Chondrocyte (in vitro differentiated cells): ENCODE results near the gene PAPSS1. TPM values are rescaled to one million over a fixed set of nuclear protein-coding genes. Genes with fewer than 3 reads are reported as not detected.

Experiments used
- DNase-seq: peaks from one replicate; pipeline ENCODE4 v3.0.0; 2021; ENCODE audit warnings: mixed read lengths, low spot score
- H3K27ac Mint-ChIP-seq: one replicate; pipeline ENCODE4 v1.8.0; 2021; ENCODE audit warnings: mild to moderate bottlenecking, moderate library complexity, mixed read lengths; ENCODE audit not compliant: unreplicated experiment
- H3K27me3 Mint-ChIP-seq: 2 replicates; pipeline ENCODE4 v1.8.0; 2021; ENCODE audit warnings: low read depth, mixed read lengths
- H3K36me3 Mint-ChIP-seq: 2 replicates; pipeline ENCODE4 v1.8.0; 2021; ENCODE audit warnings: low read depth, mixed read lengths
- H3K4me1 Mint-ChIP-seq: 2 replicates; pipeline ENCODE4 v1.8.0; 2021; ENCODE audit warnings: low read depth, mild to moderate bottlenecking, mixed read lengths
- H3K4me3 Mint-ChIP-seq: one replicate; pipeline ENCODE4 v1.8.0; 2021; ENCODE audit warnings: mild to moderate bottlenecking, moderate library complexity, mixed read lengths; ENCODE audit not compliant: unreplicated experiment
- H3K9me3 Mint-ChIP-seq: 2 replicates; pipeline ENCODE4 v1.8.0; 2021; ENCODE audit warnings: low read depth, mixed read lengths
- total RNA-seq: library from RNA; stranded (reverse); gene quantifications from 3 replicates; pipeline ENCODE4 v1.2.1, GENCODE V29; 2021
- TF ChIP-seq, protein P1 (sequence below): fragments of 200-600 bp; sonication (generic); IDR thresholded peaks from 2 replicates; pipeline ENCODE4 v1.5.0; 2021; ENCODE audit warnings: antibody characterized with exemption, mild to moderate bottlenecking, moderate library complexity

The PAPSS1 gene
- total RNA-seq, 1 donor from 2014 or later: 105 TPM

DNA sequence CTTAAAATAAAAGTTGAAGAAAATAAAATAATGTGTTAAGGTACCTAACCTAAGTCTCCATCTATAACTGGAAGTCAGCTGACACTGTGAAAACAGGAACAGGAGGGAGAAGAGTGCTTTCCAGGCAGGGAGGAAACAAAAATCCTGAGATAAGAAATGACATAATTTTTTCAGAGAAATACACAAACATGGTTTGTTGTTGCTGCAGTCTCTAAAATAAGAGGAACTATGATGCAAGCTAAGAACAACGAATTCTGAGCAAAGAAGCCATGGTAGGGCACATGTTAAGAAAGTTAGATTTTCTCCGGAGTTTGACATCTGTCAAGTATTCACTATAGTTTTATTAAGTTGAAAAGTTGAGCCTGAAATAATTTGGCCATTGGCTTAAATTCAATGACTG is 26.9 kb downstream of the PAPSS1 start:
- H3K27ac Mint-ChIP-seq: no peak overlapping the region
- no peaks in the 10 kb centered on the region for H3K27me3 Mint-ChIP-seq
- H3K4me3 Mint-ChIP-seq: no peak overlapping the region
- no peaks in the 10 kb centered on the region for H3K9me3 Mint-ChIP-seq
- H3K4me1 Mint-ChIP-seq: peaks cover 7% of the 10 kb centered on the region
- TF ChIP-seq, protein P1, sequence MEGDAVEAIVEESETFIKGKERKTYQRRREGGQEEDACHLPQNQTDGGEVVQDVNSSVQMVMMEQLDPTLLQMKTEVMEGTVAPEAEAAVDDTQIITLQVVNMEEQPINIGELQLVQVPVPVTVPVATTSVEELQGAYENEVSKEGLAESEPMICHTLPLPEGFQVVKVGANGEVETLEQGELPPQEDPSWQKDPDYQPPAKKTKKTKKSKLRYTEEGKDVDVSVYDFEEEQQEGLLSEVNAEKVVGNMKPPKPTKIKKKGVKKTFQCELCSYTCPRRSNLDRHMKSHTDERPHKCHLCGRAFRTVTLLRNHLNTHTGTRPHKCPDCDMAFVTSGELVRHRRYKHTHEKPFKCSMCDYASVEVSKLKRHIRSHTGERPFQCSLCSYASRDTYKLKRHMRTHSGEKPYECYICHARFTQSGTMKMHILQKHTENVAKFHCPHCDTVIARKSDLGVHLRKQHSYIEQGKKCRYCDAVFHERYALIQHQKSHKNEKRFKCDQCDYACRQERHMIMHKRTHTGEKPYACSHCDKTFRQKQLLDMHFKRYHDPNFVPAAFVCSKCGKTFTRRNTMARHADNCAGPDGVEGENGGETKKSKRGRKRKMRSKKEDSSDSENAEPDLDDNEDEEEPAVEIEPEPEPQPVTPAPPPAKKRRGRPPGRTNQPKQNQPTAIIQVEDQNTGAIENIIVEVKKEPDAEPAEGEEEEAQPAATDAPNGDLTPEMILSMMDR: no peak
- no peak for DNase-seq
- H3K36me3 Mint-ChIP-seq: peaks cover 20% of the 10 kb centered on the region

DNA sequence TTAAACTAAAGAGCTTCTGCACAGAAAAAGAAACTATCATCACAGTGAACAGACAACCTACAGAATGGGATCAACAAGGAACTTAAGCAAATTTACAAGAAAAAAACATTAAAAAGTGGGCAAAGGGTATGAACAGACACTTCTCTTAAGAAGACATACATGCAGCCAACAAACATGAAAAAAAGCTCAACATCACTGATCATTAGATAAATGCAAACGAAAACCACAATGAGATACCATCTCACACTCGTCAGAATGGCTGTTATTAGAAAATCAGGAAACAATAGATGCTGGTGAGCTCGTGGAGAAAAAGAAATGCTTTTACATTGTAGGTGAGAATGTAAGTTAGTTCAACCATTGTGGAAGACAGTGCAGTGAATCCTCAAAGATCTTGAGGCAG is 27.8 kb downstream of the PAPSS1 start:
- Mint-ChIP-seq H3K4me3 (no peak overlapping the region), H3K27me3 (no peaks in the 10 kb centered on the region)

DNA sequence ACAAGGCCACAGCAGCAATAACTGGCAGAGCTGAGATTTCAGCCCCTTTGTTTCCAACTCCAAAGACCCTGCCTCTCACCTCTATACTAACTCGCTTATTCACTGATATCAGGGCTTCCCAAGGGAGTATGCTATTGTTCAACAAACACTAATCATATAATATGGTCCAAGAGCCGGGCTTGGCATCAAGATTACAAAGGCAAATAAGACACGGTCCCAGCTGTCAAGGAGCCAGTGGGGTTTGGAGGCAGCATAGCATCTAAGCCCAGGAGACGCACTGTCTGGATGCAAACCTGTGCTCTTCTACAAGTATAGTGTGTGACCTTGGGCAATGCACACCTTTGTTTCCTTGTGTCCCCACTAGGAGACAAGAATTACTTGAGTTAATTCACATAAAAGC is 28.7 kb downstream of the PAPSS1 start:
- H3K27ac Mint-ChIP-seq: no peak overlapping the region
- H3K4me3 Mint-ChIP-seq: no peak overlapping the region
- H3K36me3 Mint-ChIP-seq: peaks cover 18% of the 10 kb centered on the region
- no peaks in the 10 kb centered on the region for H3K27me3 Mint-ChIP-seq
- TF ChIP-seq, protein P1: no peak
- H3K9me3 Mint-ChIP-seq: no peaks in the 10 kb centered on the region
- DNase-seq: no peak
- peaks cover 7% of the 10 kb centered on the region for H3K4me1 Mint-ChIP-seq

More for the DNA sequence above, 27.8 kb downstream of the PAPSS1 start:
- H3K4me1 Mint-ChIP-seq: peaks cover 7% of the 10 kb centered on the region
- no peak overlapping the region for H3K27ac Mint-ChIP-seq
- no peak for DNase-seq
- TF ChIP-seq, protein P1: no peak
- no peaks in the 10 kb centered on the region for H3K9me3 Mint-ChIP-seq
- peaks cover 20% of the 10 kb centered on the region for H3K36me3 Mint-ChIP-seq

DNA sequence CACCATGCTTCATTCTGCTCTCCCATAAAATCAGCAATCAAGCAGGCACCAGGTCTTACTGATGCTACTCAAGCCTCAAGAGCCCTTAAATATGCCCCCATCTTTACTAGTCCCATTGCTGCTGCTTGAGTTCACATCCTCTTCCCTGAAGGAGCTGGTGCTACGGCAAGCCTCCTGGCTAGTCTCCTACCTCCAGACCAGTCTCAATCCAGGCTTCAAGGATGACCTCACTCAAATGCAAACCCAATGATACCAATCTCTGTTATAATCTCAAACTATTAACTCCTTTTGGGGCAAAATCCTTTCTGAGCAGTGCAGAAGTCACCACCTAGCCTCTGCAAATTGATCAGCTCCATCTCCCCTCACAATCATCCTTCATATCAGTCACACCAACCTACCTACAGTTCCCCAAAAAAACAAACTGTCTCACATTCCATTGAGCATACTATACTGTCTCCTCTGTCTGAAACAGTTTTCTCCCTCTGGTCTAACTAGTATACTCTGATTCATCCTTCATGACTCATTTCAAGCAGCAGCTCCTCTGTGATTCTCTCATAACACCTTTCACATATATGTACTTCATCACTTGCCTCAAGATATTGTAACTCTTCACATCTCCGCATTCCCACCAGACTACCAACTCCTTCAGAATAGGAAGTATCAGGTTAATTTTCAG is 30.0 kb downstream of the PAPSS1 start:
- TF ChIP-seq, protein P1: no peak
- Mint-ChIP-seq H3K36me3 (peaks cover 17% of the 10 kb centered on the region), H3K27me3 (no peaks in the 10 kb centered on the region), H3K4me3 (no peak overlapping the region), H3K4me1 (peaks cover 6% of the 10 kb centered on the region), H3K9me3 (no peaks in the 10 kb centered on the region), H3K27ac (no peak overlapping the region)
- no peak for DNase-seq

DNA sequence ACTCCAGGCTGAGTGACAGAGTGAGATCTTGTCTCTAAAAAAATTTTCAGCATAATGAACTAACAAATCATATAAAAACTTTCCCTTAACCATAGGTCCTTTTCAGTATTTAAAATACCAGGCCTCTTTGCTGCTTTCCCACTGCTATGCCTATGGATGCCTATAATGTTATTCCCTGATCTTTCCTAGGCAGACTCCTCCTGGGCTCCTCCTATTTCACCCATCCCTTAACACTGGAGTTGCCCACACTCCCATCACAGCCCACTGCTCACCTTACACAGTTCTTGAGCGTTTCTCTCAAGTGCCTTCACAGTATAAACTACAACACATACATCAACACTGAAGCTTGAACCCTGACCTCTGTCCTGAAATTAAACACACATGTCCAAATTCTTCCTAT is 31.6 kb downstream of the PAPSS1 start:
- H3K4me3 Mint-ChIP-seq: no peak overlapping the region

More for the DNA sequence above, 31.6 kb downstream of the PAPSS1 start:
- H3K4me1 Mint-ChIP-seq: no peaks in the 10 kb centered on the region
- TF ChIP-seq, protein P1: no peak
- no peaks in the 10 kb centered on the region for H3K27me3 Mint-ChIP-seq
- no peak for DNase-seq
- peaks cover 19% of the 10 kb centered on the region for H3K36me3 Mint-ChIP-seq
- no peaks in the 10 kb centered on the region for H3K9me3 Mint-ChIP-seq
- H3K27ac Mint-ChIP-seq: no peak overlapping the region
